CD4-positive, alpha-beta T cell (primary cell): ENCODE results near the gene ZMYND11. TPM values are rescaled to one million over a fixed set of nuclear protein-coding genes. Genes with fewer than 3 reads are reported as not detected.

ENCODE experiments used
- ATAC-seq: fragments of 200-7000 bp; cut with Tn5 transposase; one replicate; pipeline ENCODE4 v1.10.0; 2022; ENCODE audit warnings: mild to moderate bottlenecking; ENCODE audit not compliant: poor library complexity
- CTCF ChIA-PET: fragments of 350-600 bp; sonication (Branson Sonifier 250); formaldehyde crosslinking; loops from one replicate; lab custom pipeline; 2021; ENCODE audit warnings: antibody characterized with exemption, inconsistent platforms; lab: Charles Lee
- POLR2A ChIA-PET: fragments of 350-600 bp; sonication (Branson Sonifier 250); formaldehyde crosslinking; loops from one replicate; lab custom pipeline; 2021; ENCODE audit warnings: antibody characterized with exemption, inconsistent platforms; lab: Charles Lee
- DNase-seq, 14 experiments: peaks; one replicate each; pipeline ENCODE4 v3.0.0-alpha.2; 2013 to 2020; ENCODE audit warnings: mixed read lengths in 2 of 14
- H3K27ac ChIP-seq, 2 donors: one replicate each; pipeline versions ENCODE4 v1.5.1 to v1.7.0; 2013; ENCODE audit warnings: low read length in 2 of 2, low read depth in 1 of 2, mild to moderate bottlenecking in 1 of 2
- H3K27me3 ChIP-seq, 2 experiments: 1 replicate in 1 of 2; 2 replicates in 1 of 2; pipeline versions ENCODE4 v1.6.1 to v1.7.0; 2013; ENCODE audit warnings: low read length in 2 of 2, control low read depth in 1 of 2, mild to moderate bottlenecking in 1 of 2, moderate library complexity in 1 of 2; ENCODE audit not compliant: insufficient read depth in 2 of 2, control insufficient read depth in 1 of 2
- H3K36me3 ChIP-seq: one replicate; pipeline ENCODE4 v1.6.1; 2013; ENCODE audit warnings: low read length, control low read depth; ENCODE audit not compliant: insufficient read depth
- H3K4me1 ChIP-seq: one replicate; pipeline ENCODE4 v1.6.1; 2013; ENCODE audit warnings: low read length, control low read depth; ENCODE audit not compliant: insufficient read depth
- H3K4me3 ChIP-seq: one replicate; pipeline ENCODE4 v1.5.1; 2013; ENCODE audit warnings: mild to moderate bottlenecking, low read length, moderate library complexity
- H3K9me3 ChIP-seq, 2 experiments: 1 replicate in 1 of 2; 2 replicates in 1 of 2; pipeline versions ENCODE4 v1.6.1 to v1.7.0; 2013; ENCODE audit warnings: low read length in 2 of 2, mild to moderate bottlenecking in 2 of 2, control low read depth in 1 of 2, moderate library complexity in 1 of 2; ENCODE audit not compliant: control insufficient read depth in 1 of 2, insufficient read depth in 1 of 2
- H3K27ac Mint-ChIP-seq: one replicate; pipeline ENCODE4 v1.8.0; 2020; ENCODE audit warnings: mixed read lengths
- H3K27me3 Mint-ChIP-seq: one replicate; pipeline ENCODE4 v1.8.0; 2021; ENCODE audit warnings: mixed read lengths
- H3K36me3 Mint-ChIP-seq: one replicate; pipeline ENCODE4 v1.8.0; 2021; ENCODE audit warnings: low read depth, mixed read lengths
- H3K4me1 Mint-ChIP-seq: one replicate; pipeline ENCODE4 v1.8.0; 2021; ENCODE audit warnings: low read depth, mixed read lengths
- H3K4me3 Mint-ChIP-seq: one replicate; pipeline ENCODE4 v1.8.0; 2020; ENCODE audit warnings: mild to moderate bottlenecking, mixed read lengths
- H3K9me3 Mint-ChIP-seq: one replicate; pipeline ENCODE4 v1.8.0; 2020; ENCODE audit warnings: mixed read lengths
- CTCF ChIP-seq: fragments of 200-600 bp; IDR thresholded peaks from one replicate; pipeline ENCODE4 v1.8.0; 2022; ENCODE audit warnings: antibody characterized with exemption, mild to moderate bottlenecking
- intact Hi-C, 2 experiments: fragments of 100-400 bp; cut with DNase I in 1 of 2; cut with micrococcal nuclease in 1 of 2; formaldehyde crosslinking; loops; one replicate each; pipeline versions ENCODE4 v1.15.1 to v1.9.0; 2023 to 2025; cut with DNase I, micrococcal nuclease
- total RNA-seq, 174 experiments: library from RNA in 2 of 174; stranded (reverse) in 2 of 174; gene quantifications; one replicate each; pipeline ENCODE4 v1.2.3 and lab custom pipeline; 2021 to 2026

ZMYND11 gene
- total RNA-seq, 2 experiments from 2014 or later = 19.9 to 22.2 TPM

- H3K4me1 Mint-ChIP-seq = peaks cover 2% of the 10 kb centered on the region
- H3K27ac ChIP-seq = no peak overlapping the region
- ATAC-seq = no peak
- intact Hi-C loops = no loop called here
- no peaks in the 10 kb centered on the region for H3K36me3 ChIP-seq
- DNase-seq = no peak
- no peaks in the 10 kb centered on the region for H3K9me3 Mint-ChIP-seq
- H3K4me1 ChIP-seq = no peaks in the 10 kb centered on the region
- no peak overlapping the region for H3K4me3 Mint-ChIP-seq
- ChIA-PET CTCF (no interaction called here), POLR2A (no interaction called here)
- H3K4me3 ChIP-seq = no peak overlapping the region
- peaks cover 27% of the 10 kb centered on the region for H3K36me3 Mint-ChIP-seq
- no peaks in the 10 kb centered on the region for H3K27me3 Mint-ChIP-seq
- no peaks in the 10 kb centered on the region for H3K9me3 ChIP-seq
- H3K27ac Mint-ChIP-seq = no peak overlapping the region
- TF ChIP-seq CTCF = no peak
- H3K27me3 ChIP-seq = no peaks in the 10 kb centered on the region
Observed at GRCh38 chr10:278707-279106, 143.5 kb downstream of the ZMYND11 start.

DNA sequence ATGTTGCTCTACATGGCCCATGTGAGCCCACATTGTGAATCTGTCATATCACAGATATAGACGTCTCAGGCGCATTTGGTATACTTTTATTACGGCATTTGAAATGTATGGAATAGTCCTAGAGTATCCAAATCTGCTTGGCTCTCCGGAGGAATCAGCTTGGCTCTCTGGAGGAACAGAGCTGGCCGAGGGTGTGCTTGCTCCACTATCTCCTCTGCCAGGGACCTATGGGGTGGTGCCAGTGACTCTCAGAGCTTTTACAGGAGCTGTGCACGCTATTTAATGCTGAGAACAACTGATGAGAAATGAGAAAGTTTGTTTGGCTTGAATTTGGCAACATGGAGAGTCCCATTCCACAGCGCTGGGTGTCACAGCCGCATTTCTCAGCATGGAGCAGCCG is 144.0 kb downstream of the ZMYND11 start:
- DNase-seq = no peak
- no peak overlapping the region for H3K27ac ChIP-seq
- peaks cover 7% of the 10 kb centered on the region for H3K4me1 Mint-ChIP-seq
- intact Hi-C loops = no loop called here
- H3K27me3 Mint-ChIP-seq = no peaks in the 10 kb centered on the region
- no peaks in the 10 kb centered on the region for H3K9me3 ChIP-seq
- H3K27ac Mint-ChIP-seq = no peak overlapping the region
- no peak overlapping the region for H3K4me3 ChIP-seq
- ChIA-PET POLR2A (no interaction called here), CTCF (no interaction called here)
- no peak for ATAC-seq
- no peak for TF ChIP-seq CTCF
- peaks cover 33% of the 10 kb centered on the region for H3K36me3 Mint-ChIP-seq
- no peaks in the 10 kb centered on the region for H3K36me3 ChIP-seq
- H3K27me3 ChIP-seq = no peaks in the 10 kb centered on the region
- no peaks in the 10 kb centered on the region for H3K4me1 ChIP-seq
- no peak overlapping the region for H3K4me3 Mint-ChIP-seq
- H3K9me3 Mint-ChIP-seq = no peaks in the 10 kb centered on the region

DNA sequence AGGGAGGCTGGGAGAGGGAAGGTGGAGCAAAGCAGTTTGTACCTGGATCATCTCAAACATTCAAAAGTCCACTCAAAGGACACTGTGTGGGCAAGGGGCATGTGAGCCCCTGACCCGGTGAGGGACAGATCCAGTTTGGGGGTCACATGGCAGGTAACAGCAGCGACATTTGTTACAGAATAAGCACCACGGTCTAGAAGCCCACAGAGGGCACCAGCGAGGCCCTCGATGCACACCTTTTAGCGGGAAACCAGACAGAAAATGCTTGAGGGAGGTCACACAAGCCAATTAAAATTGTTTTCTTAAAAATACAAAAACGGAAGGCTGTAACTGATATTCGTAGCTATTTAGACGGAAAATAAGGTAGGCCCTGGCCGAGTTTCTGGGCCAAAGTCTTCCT is 144.4 kb downstream of the ZMYND11 start:
- DNase-seq (no peak), ATAC-seq (no peak)
- no peaks in the 10 kb centered on the region for H3K27me3 Mint-ChIP-seq
- H3K4me1 Mint-ChIP-seq = peaks cover 7% of the 10 kb centered on the region
- H3K9me3 ChIP-seq = no peaks in the 10 kb centered on the region
- intact Hi-C loops = no loop called here
- H3K27ac Mint-ChIP-seq = no peak overlapping the region
- H3K4me3 Mint-ChIP-seq = no peak overlapping the region
- ChIA-PET POLR2A (no interaction called here), CTCF (no interaction called here)
- H3K27ac ChIP-seq = no peak overlapping the region
- peaks cover 37% of the 10 kb centered on the region for H3K36me3 Mint-ChIP-seq
- TF ChIP-seq CTCF = no peak
- H3K4me3 ChIP-seq = no peak overlapping the region
- no peaks in the 10 kb centered on the region for H3K9me3 Mint-ChIP-seq
- no peaks in the 10 kb centered on the region for H3K27me3 ChIP-seq
- H3K4me1 ChIP-seq = no peaks in the 10 kb centered on the region
- no peaks in the 10 kb centered on the region for H3K36me3 ChIP-seq
